GM19193 (cell line): ENCODE results near the gene P2RX3.

Experiments
- POLR2A ChIP-seq: IDR thresholded peaks from 4 replicates; pipeline ENCODE4 v1.6.1; 2011; ENCODE audit not compliant: insufficient read depth, insufficient read length; ENCODE audit errors: extremely low read depth

Gene P2RX3

DNA sequence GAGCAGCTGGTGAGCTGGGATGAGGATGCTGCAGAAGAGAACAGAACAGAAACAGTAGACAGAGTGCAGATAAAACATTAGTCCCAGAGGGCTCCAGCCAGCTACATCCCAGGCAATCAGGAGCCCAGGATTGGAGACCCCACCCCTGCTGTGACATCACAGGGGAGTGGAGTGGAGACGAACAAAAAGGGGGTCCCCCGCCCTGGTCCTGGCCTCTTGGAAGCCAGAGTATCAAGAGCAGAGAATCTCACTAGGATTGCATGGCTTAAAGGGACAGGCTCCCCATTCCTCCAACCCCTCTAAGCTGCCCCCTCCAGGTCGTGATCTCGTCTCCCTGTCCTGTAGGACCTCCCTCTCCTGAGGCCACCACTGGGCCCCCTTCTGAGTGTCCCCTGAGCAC, at the start of gene P2RX3:
P2RX3 (plus strand) TSS at position 211 of the 400 bp plus-strand sequence. CDS start 199 bp downstream, outside the sequence.
- TF ChIP-seq POLR2A, result no peak

DNA sequence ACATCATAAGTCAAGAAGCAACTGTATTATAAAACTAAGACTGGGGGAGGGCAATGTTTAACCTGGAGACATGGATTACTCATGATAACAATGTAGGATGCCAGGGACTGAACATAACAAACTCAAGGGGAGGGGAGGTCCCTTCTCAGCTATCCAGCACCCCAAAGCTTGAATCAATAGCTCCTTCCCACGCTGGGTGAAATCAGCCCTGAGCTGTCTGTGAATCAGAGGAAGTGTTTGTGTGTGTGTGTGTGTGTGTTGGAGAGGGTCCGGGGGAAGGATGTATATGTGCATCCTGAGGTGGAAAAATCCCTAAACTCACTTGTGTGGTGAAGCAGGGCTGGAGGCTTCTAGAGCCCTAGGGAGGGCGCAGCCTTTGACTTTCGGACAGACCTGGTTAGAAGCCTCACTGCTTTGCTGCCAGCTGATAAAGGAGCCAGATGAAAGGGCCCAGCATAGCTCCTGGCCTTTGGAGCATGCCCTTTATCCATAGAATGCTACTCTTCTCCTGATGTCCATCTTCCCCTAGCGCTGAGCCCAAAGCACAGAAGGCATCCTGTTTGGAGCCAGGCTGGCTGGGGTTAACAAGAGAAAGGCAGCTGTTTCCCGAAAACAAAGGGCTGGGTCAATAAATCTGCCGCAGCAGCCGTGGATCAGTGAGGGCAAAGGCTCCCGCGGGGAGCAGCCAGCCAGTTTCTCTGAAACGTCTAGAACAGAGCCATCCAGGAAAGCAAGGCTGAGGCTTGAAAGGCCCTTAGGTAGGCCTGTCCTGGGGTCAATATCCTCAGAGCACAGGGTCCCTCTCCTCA, 49.2 kb upstream of the P2RX3 start:
- TF ChIP-seq POLR2A, result no peak

DNA sequence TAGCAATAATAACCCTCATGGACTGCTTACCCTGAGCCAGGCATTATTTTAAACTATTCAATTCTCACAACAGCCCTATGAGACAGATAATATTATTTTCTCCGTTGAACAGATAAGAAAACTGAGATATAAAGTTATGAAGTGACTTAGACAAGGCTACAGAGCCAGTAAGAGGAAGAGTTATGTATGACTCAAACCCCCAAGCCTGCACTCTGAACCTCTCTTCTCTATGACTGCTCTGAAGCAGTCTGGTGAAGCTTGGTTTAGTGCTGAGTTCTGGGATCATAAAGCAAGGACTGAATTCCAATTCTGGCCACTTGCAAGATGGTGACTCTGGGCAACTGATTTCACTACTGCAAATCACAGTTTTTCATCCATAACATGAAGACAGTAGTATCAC, 47.9 kb upstream of the P2RX3 start:
- no peak for TF ChIP-seq POLR2A

DNA sequence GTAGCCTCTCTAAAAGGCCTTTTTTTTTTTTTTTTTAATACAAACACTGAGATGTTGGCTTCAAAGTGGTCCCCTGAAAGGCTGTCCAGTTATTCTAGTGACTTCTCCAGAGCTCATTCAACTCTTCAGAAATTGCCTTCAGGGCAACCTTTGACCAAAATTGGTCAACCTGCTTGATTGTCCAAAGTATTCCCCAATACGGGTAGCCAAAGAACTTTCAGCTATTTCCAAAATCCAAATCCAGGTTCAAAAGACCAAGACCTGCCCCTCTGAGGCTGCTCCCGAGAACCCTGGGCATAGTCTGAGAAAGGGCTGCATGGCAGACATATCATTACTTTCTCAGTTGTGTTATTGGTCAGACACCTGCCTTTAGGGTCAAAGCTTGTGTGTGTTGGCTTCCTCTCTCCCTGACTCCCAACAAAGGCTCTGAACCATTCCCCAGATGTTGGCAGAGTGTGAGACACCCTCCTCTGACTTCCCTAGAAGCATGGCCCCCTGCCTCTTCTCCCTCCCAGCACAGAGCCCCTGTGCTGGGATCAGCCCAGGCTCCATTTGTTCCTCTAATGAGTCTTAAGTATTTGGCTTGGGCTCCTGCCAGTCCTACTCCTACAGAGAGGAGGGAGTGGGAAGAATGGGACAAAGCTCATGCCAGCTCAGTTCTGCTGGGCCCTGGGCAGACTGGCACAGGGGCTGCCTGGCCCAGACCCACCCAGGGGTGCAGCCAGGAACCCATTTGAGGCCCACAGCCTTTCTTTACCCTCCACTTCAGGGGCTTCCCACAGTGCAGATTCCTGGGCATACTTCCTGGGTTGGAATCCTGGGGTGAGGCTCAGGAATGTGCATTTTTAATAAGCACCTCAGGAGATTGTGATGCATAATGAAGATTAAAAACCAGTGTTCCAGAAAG, 43.7 kb upstream of the P2RX3 start:
- TF ChIP-seq POLR2A, result no peak

DNA sequence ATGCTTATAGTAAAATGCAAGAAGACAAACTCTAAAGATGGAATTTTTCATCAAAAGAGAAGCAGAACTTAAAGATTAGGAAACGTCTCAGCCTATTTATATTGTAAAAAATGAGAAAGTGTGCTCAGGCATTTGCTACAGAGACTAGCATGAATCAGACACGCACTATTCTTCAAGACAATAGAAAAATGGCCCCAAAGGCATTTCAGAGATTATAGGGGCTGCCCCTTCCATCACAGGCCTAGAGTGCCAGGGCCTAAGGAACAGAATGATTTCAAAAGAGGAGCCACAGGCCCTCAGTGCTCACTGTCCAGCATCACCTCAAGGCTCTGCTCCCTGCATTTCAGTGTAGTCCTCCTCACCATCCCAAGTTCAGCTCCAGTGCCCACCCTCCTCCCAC, 40.9 kb upstream of the P2RX3 start:
- TF ChIP-seq POLR2A, result no peak

DNA sequence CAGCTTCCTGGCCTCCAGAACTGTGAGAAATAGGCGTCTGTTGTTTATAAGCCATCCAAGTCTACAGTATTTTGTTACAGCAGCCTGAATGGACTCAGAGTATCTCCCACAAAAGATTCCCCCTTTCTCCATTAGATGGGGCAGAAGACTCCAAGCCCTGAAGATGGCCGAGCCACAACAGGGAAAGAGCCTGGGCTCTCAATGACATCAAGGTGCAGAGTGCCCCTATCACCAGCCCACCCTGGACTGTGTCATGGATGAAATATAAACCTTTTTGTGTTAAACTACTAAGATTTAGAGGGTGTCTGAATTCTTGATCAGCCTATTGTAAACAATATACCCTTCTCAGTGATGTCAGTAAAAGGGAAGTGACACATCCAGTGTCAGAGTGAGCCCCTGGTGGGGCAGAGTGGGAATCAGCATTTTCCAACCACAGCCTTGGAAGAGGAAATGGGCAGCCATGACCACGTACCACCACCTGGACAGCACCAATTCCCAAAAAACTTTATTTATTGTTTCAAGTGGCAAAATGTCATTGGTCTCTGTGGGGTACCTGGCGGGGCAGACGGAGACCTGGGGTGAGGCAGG, 38.9 kb upstream of the P2RX3 start:
- no peak for TF ChIP-seq POLR2A

DNA sequence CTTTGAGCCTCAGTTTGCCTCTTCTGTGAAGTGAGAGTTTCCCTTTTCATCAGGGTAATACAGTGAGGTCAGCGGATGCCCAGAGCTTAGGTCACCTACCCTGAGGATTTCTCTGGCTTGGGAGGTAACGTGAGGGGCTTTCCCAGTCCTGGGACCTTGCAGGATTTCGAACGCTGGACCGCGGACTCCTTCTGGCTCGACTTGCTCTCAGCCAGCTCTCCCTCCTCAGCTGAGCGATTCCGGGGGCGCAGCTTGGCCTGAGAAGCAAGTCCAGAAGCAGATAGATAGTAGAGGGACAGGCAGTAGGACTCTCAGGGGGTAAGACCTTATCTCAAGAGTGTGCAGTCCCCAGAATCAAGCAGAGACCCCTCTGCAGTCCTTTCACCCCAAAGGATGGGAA, 37.4 kb upstream of the P2RX3 start:
- TF ChIP-seq POLR2A, result no peak

DNA sequence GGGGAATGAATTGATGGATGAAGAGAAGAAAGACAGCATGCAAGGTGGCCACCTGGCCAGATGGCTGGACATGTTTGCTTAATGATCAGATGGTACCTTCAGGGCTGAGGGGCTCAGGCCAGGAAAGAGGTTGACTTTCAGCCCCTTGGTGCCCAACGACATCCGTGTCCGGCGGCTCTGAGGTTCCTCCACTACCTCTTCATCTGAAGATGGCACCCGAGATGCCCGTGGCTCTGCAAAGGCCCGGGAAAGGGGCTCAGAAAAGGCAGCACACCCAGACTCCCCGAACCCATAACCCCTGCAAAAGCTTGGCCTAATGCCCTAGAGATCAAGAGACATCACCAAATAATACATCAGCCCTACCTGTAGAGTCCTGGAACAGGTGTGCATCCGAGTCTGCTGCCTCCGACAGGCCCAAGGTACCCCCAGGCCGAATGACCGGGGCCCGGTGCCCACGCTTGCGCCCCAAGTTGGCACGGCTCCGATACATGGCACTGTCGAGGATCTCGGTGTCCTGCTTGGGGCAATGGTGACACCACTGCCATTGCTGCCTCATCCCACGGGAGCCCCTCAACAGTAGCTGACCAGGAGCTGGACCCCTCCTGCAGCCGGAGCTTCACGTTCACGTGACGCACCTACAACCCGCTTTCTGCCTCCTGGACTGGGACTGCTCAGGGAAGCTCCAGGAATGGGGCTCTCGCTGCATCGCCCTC, 36.3 kb upstream of the P2RX3 start:
- no peak for TF ChIP-seq POLR2A

DNA sequence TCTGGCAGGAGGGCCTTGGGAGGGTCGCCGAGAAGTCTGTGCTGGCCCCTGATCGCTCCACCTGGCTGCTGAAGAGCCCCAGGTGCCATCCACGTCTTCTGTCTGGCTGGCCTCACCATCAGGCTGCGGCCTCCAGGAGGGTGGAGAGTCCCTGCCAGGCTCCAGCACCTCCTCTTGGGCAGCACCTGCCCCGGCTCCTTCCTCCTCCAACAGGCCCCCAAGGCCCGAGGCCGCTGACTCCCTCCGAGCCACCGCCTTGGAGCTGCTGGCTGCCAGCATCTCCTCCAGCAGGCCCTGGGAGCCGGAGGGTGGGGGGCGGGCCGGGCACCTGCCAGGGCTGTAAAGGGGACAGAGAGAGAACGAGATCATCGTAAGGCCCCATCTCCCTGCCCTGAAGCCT, 35.7 kb upstream of the P2RX3 start:
- no peak for TF ChIP-seq POLR2A

DNA sequence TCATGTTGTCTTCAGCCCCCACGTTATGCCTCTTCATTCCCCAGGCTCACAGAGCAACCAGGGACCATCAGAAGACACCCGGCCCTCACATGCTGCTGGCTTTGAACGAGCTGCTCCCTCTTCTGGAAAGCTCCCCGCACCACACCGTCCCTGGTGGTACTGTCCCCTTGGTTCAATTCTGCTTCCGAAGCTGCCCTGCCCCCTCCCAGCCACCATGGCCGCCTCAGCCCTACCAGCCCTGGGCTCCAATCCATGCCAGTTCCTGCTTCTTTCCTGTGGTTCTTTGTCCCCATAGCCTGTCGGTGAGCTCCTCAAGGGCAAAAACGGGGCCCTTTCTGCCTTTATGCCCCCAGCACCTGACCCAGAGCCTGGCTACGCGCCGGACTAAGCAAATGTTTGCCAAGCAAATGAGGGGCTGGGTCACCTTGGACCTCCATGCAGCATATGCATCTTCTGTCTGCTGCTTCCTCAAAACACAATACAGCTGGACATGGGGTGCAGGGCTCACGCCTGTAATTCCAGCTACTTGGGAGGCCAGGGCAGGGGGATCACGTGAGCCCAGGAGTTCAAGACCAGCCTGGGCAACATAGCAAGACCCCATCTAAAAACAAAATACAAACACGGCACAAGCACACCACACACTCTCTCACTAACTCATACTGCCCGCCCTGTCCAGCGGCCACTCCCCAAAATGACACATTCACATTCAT, 34.7 kb upstream of the P2RX3 start:
- no peak for TF ChIP-seq POLR2A

DNA sequence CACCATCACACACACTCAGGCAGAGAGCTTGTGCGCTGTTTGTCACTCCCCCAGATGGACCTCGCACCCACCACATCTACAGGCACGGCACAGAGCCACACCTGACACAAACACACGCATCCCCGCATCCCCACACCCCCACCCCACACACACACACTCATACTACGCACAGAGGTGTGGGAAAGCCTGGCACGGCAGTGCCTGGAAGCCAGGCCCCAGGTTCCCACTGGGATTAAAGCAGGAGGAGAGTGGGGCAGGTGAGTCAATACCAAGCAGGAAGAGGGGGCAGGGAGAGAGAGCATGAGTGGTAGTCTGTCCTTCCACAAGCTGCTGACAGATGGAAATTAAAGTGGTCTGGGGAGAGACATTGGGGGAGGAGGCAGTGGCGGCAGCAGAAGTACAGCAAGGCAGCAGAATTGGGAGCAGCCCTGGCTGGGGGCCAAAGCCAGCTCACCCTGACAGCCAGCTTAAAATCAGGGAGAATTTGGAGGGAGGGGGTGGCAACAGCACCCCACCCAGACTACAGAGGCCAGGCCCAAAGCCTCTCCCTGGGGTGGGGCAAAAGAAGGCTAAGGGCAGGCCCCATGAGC, 34.1 kb upstream of the P2RX3 start:
- no peak for TF ChIP-seq POLR2A

DNA sequence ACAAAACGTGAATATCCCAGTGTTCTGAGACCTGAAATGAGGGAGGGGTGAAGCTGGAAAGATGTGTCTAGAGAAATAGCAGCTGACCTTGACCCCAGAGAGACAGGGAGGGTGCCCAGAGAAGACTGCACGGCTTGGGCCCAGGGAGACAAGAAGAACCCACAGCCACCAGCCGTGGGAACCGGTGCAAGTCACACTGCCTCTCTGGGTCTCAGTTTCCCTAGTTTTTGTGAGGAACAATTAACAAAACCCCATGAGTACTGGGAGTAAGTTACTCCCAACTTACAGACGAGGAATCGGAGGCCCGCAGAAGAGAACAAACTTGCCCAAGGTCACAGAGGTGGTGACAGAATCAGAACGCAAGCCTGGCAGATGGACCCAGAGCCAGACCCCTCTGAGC, 32.6 kb upstream of the P2RX3 start:
- TF ChIP-seq POLR2A, result no peak

DNA sequence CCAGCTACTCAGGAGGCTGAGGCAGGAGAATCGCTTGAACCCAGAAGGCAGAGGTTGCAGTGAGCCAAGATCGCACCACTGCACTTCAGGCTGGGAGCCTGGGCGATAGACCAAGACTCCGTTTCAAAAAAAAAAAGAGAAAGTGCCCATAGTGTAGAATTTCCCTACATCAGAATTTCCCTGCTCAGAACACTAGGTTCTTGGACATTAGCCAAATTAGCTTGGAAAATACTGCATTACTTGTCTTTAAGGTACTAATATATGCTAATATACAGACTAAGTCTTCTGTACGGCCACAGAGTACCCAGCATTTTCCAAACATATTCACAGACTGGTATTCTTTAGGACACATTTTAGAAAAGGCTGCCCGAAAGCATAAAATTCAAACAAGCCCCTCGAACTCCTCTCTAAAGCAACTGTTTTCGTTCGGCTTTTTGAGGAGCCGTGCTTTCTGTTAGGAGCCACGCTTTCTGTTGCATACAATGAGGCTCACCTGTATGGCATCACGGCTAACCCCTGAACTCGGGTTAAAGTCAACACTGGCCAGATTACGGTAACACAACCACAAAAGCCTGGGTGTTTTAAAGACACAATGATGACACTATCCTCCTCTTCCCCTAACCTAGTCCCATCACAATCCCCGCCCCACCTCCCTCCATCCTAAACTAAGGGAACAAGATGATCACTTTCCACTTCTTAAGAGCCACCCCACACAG, 31.8 kb upstream of the P2RX3 start:
- TF ChIP-seq POLR2A, result no peak

DNA sequence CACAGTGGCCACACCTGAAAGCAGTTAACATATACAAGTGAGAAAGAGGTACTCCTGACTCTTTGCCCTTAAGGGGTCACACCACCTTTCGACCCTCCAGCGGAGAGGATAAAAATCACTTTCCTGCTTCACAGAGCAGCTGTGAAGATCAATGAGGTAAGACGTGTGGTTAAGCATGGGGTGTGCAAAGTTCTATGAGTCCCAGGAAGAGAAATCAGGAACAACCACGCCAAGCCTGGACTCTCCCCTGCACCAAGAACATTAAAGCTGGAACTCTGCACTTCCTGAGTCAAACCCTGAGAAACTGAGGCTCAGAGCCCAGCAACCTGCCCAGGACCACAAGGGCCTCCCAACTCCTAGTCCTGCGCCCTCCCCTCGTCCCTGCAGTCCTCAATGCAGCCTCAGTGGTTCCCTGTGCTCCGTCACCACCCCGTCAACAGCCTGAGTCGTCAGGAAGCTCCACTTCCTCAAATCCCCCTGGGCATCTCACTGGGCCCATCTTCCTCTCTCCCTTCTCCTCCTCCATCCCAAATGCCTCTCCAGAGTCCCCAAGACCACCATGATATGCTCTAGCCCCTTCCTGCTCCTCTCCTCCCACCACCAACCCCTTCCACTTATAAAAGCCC, 31.1 kb upstream of the P2RX3 start:
- no peak for TF ChIP-seq POLR2A
